Neural cell (in vitro differentiated cells): ENCODE measurements around the gene SLC2A13. TPM values are rescaled to one million over a fixed set of nuclear protein-coding genes. Genes with fewer than 3 reads are reported as not detected.
"Not testable (repeated sequence)": the region's sequence is repeated elsewhere in the genome, so short reads cannot be mapped to it uniquely, and the experiment has no call there.

Source experiments
- H2AFZ ChIP-seq: fragments of 200-600, 300-800 bp; sonication (generic), shearing (Covaris generic); 2 replicates; pipeline ENCODE4 v1.6.0; 2014; ENCODE audit warnings: low read depth, mild to moderate bottlenecking, antibody characterized with exemption, low read length, moderate library complexity
- H3F3A ChIP-seq: fragments of 200-600 bp; shearing (Covaris generic); 2 replicates; pipeline ENCODE4 v1.6.1; 2016; ENCODE audit warnings: mild to moderate bottlenecking, moderate library complexity, mixed read lengths, antibody characterized with exemption, low read length; ENCODE audit not compliant: insufficient read depth, poor library complexity, severe bottlenecking
- H3K27ac ChIP-seq: fragments of 200-600, 300-800 bp; sonication (generic), shearing (Covaris generic); 2 replicates; pipeline ENCODE4 v1.5.1; 2014; ENCODE audit warnings: mild to moderate bottlenecking, low read length, moderate library complexity
- H3K27me3 ChIP-seq: fragments of 300-800, 200-600 bp; sonication (generic), shearing (Covaris generic); 2 replicates; pipeline ENCODE4 v1.6.0; 2014; ENCODE audit warnings: mild to moderate bottlenecking, low read depth, low read length, moderate library complexity; ENCODE audit not compliant: insufficient read depth
- H3K36me3 ChIP-seq: fragments of 300-800, 200-600 bp; sonication (generic), shearing (Covaris generic); 2 replicates; pipeline ENCODE4 v1.5.1; 2014; ENCODE audit warnings: mild to moderate bottlenecking, antibody characterized with exemption, low read length, moderate library complexity; ENCODE audit not compliant: insufficient read depth
- H3K4me2 ChIP-seq: fragments of 300-800, 200-600 bp; sonication (generic), shearing (Covaris generic); 2 replicates; pipeline ENCODE4 v1.6.0; 2014; ENCODE audit warnings: mild to moderate bottlenecking, low read length
- H3K4me3 ChIP-seq: fragments of 300-800, 200-600 bp; sonication (generic), shearing (Covaris generic); 2 replicates; pipeline ENCODE4 v1.5.1; 2014; ENCODE audit warnings: mild to moderate bottlenecking, low read length, moderate library complexity
- H3K79me2 ChIP-seq: fragments of 200-600 bp; shearing (Covaris generic); replicated peaks from 2 replicates; pipeline ENCODE4 v1.6.0; 2014; ENCODE audit warnings: mild to moderate bottlenecking, low read length, moderate library complexity; ENCODE audit not compliant: insufficient read depth
- H3K9ac ChIP-seq: fragments of 300-800, 200-600 bp; sonication (generic), shearing (Covaris generic); 2 replicates; pipeline ENCODE4 v1.6.1; 2016; ENCODE audit warnings: mild to moderate bottlenecking, low read length, mixed read lengths
- H3K9me2 ChIP-seq: fragments of 200-600 bp; shearing (Covaris generic); 2 replicates; pipeline ENCODE4 v1.6.1; 2016; ENCODE audit warnings: mild to moderate bottlenecking, low read length, mixed read lengths; ENCODE audit not compliant: insufficient read depth
- H3K9me3 ChIP-seq: fragments of 200-600, 300-800 bp; sonication (generic), shearing (Covaris generic); 2 replicates; pipeline ENCODE4 v1.6.1; 2016; ENCODE audit warnings: mild to moderate bottlenecking, mixed run types, low read length, moderate library complexity, mixed read lengths
- H4K20me1 ChIP-seq: fragments of 200-600 bp; shearing (Covaris generic); 2 replicates; pipeline ENCODE4 v1.6.1; 2016; ENCODE audit warnings: mild to moderate bottlenecking, mixed run types; ENCODE audit not compliant: insufficient read depth
- EP300 ChIP-seq: fragments of 450-650 bp; conservative IDR thresholded peaks from 2 replicates; pipeline ENCODE4 v1.6.1; 2014; ENCODE audit warnings: antibody characterized with exemption, mild to moderate bottlenecking, moderate library complexity; ENCODE audit not compliant: poor library complexity, severe bottlenecking
- EZH2 ChIP-seq: fragments of 200-600, 300-800 bp; shearing (Covaris generic), sonication (generic); IDR thresholded peaks from 2 replicates; pipeline ENCODE4 v1.6.1; 2014; ENCODE audit warnings: antibody characterized with exemption, low read length, borderline replicate concordance, mild to moderate bottlenecking; ENCODE audit not compliant: insufficient read depth, poor library complexity, severe bottlenecking
- MXI1 ChIP-seq: fragments of 450-650 bp; conservative IDR thresholded peaks from 2 replicates; pipeline ENCODE4 v1.6.1; 2014; ENCODE audit warnings: antibody characterized with exemption, mild to moderate bottlenecking; ENCODE audit not compliant: poor library complexity, severe bottlenecking
- POLR2AphosphoS5 ChIP-seq: IDR thresholded peaks from 2 replicates; pipeline ENCODE4 v1.6.1; 2012
- RAD21 ChIP-seq: fragments of 450-650 bp; conservative IDR thresholded peaks from 2 replicates; pipeline ENCODE4 v1.6.1; 2014; ENCODE audit warnings: antibody characterized with exemption, mild to moderate bottlenecking, moderate library complexity
- SMC3 ChIP-seq: fragments of 450-650 bp; conservative IDR thresholded peaks from 2 replicates; pipeline ENCODE4 v1.6.1; 2014; ENCODE audit warnings: antibody characterized with exemption, mild to moderate bottlenecking, moderate library complexity; ENCODE audit not compliant: poor library complexity
- TAF1 ChIP-seq: IDR thresholded peaks from 2 replicates; pipeline ENCODE4 v1.6.1; 2012; ENCODE audit warnings: low read depth
- polyA plus RNA-seq: library from polyadenylated mRNA; depleted of rRNA; stranded (reverse); fragments of >200 nt; gene quantifications from 2 replicates; pipeline ENCODE4 v1.2.3, GENCODE V29; 2014
- TF ChIP-seq, protein P1 (sequence below): fragments of 450-650 bp; IDR thresholded peaks from 2 replicates; pipeline ENCODE4 v1.5.1; 2014; ENCODE audit warnings: antibody characterized with exemption, mild to moderate bottlenecking, moderate library complexity; ENCODE audit not compliant: poor library complexity, severe bottlenecking
- TF ChIP-seq, protein P2 (sequence below): IDR thresholded peaks from 2 replicates; pipeline ENCODE4 v1.6.1; 2012; ENCODE audit warnings: borderline replicate concordance

The SLC2A13 gene
- polyA plus RNA-seq, 1 donor from 2014 or later: 10.7 TPM

DNA sequence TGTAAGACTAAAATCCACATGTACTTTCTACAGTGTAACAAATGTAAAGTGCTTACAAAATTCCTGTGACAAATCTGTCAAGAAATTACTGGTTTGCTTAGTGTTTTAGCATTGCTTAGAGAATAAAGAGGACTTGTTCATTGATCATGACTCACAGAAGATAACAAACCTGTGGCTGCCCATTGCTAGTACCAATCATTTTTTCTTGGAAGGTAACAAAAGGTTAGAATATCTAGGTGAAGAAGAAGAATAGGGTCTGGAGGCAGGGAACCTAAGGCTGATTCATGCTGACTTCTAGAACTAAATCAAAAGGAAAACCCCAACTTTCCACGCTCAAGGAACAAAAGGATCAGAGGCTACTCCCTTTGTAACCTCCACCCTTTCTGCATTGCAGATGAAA lies 253.5 kb downstream of the SLC2A13 start:
- Histone ChIP-seq H4K20me1 (no peaks in the 10 kb centered on the region), H3K27ac (no peak overlapping the region), H3K9ac (no peak overlapping the region), H3K36me3 (no peaks in the 10 kb centered on the region), H3K9me2 (no peaks in the 10 kb centered on the region), H3K4me3 (no peak overlapping the region), H3K9me3 (no peaks in the 10 kb centered on the region), H3K27me3 (no peaks in the 10 kb centered on the region), H2AFZ (no peak overlapping the region), H3F3A (no peaks in the 10 kb centered on the region), H3K79me2 (no peaks in the 10 kb centered on the region), H3K4me2 (no peak overlapping the region)
- TF ChIP-seq EZH2: no peak
- TF ChIP-seq TAF1: no peak
- no peak for TF ChIP-seq POLR2AphosphoS5
- no peak for TF ChIP-seq MXI1
- no peak for TF ChIP-seq RAD21
- TF ChIP-seq, protein P1, sequence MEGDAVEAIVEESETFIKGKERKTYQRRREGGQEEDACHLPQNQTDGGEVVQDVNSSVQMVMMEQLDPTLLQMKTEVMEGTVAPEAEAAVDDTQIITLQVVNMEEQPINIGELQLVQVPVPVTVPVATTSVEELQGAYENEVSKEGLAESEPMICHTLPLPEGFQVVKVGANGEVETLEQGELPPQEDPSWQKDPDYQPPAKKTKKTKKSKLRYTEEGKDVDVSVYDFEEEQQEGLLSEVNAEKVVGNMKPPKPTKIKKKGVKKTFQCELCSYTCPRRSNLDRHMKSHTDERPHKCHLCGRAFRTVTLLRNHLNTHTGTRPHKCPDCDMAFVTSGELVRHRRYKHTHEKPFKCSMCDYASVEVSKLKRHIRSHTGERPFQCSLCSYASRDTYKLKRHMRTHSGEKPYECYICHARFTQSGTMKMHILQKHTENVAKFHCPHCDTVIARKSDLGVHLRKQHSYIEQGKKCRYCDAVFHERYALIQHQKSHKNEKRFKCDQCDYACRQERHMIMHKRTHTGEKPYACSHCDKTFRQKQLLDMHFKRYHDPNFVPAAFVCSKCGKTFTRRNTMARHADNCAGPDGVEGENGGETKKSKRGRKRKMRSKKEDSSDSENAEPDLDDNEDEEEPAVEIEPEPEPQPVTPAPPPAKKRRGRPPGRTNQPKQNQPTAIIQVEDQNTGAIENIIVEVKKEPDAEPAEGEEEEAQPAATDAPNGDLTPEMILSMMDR: no peak
- no peak for TF ChIP-seq SMC3
- no peak for TF ChIP-seq EP300
- TF ChIP-seq, protein P2, sequence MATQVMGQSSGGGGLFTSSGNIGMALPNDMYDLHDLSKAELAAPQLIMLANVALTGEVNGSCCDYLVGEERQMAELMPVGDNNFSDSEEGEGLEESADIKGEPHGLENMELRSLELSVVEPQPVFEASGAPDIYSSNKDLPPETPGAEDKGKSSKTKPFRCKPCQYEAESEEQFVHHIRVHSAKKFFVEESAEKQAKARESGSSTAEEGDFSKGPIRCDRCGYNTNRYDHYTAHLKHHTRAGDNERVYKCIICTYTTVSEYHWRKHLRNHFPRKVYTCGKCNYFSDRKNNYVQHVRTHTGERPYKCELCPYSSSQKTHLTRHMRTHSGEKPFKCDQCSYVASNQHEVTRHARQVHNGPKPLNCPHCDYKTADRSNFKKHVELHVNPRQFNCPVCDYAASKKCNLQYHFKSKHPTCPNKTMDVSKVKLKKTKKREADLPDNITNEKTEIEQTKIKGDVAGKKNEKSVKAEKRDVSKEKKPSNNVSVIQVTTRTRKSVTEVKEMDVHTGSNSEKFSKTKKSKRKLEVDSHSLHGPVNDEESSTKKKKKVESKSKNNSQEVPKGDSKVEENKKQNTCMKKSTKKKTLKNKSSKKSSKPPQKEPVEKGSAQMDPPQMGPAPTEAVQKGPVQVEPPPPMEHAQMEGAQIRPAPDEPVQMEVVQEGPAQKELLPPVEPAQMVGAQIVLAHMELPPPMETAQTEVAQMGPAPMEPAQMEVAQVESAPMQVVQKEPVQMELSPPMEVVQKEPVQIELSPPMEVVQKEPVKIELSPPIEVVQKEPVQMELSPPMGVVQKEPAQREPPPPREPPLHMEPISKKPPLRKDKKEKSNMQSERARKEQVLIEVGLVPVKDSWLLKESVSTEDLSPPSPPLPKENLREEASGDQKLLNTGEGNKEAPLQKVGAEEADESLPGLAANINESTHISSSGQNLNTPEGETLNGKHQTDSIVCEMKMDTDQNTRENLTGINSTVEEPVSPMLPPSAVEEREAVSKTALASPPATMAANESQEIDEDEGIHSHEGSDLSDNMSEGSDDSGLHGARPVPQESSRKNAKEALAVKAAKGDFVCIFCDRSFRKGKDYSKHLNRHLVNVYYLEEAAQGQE: no peak

DNA sequence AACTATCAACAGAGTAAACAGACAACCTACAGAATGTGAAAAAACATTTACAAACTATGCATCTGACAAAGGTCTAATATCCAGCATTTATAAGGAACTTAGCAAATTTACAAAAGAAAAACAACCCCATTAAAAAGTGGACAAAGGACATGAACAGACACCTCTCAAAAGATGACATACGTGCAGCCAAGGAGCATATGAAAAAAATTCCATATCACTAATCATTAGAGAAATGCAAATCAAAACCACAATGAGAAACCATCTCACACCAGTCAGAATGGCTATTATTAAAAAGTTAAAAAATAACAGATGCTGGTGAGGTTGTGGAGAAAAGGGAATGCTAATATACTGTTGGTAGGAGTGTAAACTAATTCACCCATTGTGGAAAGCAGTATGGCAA lies 257.7 kb downstream of the SLC2A13 start:
- H3K79me2 ChIP-seq, H3K27me3 ChIP-seq, H3K4me2 ChIP-seq, H3F3A ChIP-seq, H2AFZ ChIP-seq, H3K27ac ChIP-seq, H3K36me3 ChIP-seq, H3K9me2 ChIP-seq, H3K4me3 ChIP-seq, H3K9me3 ChIP-seq, H3K9ac ChIP-seq, H4K20me1 ChIP-seq: not testable (repeated sequence)

DNA sequence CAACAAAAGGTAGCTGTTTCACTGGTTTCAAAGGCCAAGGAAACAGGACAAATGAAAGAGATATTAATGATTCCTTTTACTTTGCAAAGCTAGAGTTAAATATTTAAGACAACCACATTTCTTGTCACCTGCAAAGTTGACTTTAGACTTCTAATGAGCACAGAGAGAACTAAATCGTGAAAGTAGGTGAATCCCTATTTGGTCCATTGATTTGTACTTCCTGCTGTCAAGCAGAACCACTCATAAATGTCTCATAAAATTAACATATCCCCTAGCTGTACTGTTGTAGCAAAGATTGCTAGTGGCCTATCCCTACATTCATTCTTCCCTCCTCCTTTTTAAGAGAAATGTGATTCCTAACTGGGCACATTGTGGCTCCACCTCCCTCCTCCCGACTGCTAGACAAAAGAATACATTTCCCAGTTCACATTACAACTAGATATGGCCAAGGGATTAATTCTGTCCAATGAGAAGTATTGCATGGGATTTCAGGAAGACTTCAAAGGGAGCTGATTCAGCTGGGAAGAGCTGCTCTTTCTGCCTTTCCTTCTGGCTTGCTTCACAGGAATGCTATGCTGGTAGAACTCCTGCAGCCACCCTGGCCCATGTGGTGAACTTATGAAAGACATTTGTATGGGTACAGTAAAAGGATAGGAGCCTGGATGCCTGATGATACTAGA lies 258.8 kb downstream of the SLC2A13 start:
- Histone ChIP-seq H2AFZ (no peak overlapping the region), H3K9me3 (no peaks in the 10 kb centered on the region), H3K27ac (no peak overlapping the region), H3K27me3 (no peaks in the 10 kb centered on the region), H3K4me2 (no peak overlapping the region), H3K9me2 (no peaks in the 10 kb centered on the region), H3K4me3 (no peak overlapping the region), H4K20me1 (no peaks in the 10 kb centered on the region), H3F3A (no peaks in the 10 kb centered on the region), H3K79me2 (no peaks in the 10 kb centered on the region), H3K9ac (no peak overlapping the region), H3K36me3 (no peaks in the 10 kb centered on the region)
- TF ChIP-seq EZH2: no peak
- no peak for TF ChIP-seq RAD21
- TF ChIP-seq, protein P1: no peak
- TF ChIP-seq TAF1: no peak
- TF ChIP-seq SMC3: no peak
